GM06990 (cell line): ENCODE measurements around the gene ZDHHC19.
"Not testable (repeated sequence)": the region's sequence is repeated elsewhere in the genome, so short reads cannot be mapped to it uniquely, and the experiment has no call there.

ENCODE experiments used
- DNase-seq: peaks from one replicate; pipeline ENCODE4 v3.0.0-alpha.2; 2011; ENCODE audit not compliant: insufficient read length; ENCODE audit errors: extremely low read depth
- H3K27me3 ChIP-seq: replicated peaks from 2 replicates; pipeline ENCODE4 v1.6.0; 2011; ENCODE audit warnings: low read length; ENCODE audit not compliant: control insufficient read depth, insufficient read depth
- H3K36me3 ChIP-seq: 2 replicates; pipeline ENCODE4 v1.5.1; 2011; ENCODE audit warnings: low read length; ENCODE audit not compliant: control insufficient read depth, insufficient read depth
- H3K4me3 ChIP-seq: replicated peaks from 2 replicates; pipeline ENCODE4 v1.5.1; 2011; ENCODE audit warnings: low read depth, mild to moderate bottlenecking, control low read depth, low read length
- TF ChIP-seq, protein P1 (sequence below): IDR thresholded peaks from 2 replicates; pipeline ENCODE4 v1.5.1; 2011; ENCODE audit warnings: low read length, control low read depth, mild to moderate bottlenecking, inconsistent platforms; ENCODE audit not compliant: insufficient read depth, poor library complexity, severe bottlenecking

Gene ZDHHC19

DNA sequence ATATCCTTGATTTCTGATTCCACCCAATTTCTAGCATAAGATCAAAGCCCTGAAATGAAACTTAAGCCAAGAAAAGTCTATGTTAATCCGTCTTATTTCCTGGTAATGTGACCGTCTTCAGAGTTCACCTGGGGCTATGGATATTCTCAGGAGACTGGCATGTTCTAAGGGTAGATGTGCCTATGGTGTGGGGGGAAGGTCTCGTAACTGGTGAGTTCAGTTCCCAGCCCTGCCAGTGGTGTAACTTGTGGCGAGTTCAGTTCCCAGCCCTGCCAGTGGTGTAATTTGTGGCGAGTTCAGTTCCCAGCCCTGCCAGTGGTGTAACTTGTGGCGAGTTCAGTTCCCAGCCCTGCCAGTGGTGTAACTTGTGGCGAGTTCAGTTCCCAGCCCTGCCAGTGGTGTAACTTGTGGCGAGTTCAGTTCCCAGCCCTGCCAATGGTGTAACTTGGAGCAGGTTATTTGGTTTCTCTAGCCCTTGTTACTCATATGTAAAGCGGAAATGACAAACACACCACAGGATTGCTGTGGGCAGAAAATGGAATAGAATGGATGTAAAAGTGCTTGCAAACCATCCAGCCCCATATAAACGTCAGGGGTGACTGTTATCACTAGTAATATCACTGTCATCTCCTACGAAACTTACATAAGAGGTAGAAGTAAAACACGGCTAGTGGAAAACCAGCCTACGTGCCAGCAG is 35.6 kb upstream of the ZDHHC19 start:
- Histone ChIP-seq H3K27me3 (no peaks in the 10 kb centered on the region), H3K36me3 (peaks cover 11% of the 10 kb centered on the region), H3K4me3 (no peak overlapping the region)
- TF ChIP-seq, protein P1, sequence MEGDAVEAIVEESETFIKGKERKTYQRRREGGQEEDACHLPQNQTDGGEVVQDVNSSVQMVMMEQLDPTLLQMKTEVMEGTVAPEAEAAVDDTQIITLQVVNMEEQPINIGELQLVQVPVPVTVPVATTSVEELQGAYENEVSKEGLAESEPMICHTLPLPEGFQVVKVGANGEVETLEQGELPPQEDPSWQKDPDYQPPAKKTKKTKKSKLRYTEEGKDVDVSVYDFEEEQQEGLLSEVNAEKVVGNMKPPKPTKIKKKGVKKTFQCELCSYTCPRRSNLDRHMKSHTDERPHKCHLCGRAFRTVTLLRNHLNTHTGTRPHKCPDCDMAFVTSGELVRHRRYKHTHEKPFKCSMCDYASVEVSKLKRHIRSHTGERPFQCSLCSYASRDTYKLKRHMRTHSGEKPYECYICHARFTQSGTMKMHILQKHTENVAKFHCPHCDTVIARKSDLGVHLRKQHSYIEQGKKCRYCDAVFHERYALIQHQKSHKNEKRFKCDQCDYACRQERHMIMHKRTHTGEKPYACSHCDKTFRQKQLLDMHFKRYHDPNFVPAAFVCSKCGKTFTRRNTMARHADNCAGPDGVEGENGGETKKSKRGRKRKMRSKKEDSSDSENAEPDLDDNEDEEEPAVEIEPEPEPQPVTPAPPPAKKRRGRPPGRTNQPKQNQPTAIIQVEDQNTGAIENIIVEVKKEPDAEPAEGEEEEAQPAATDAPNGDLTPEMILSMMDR = no peak
- DNase-seq = no peak

DNA sequence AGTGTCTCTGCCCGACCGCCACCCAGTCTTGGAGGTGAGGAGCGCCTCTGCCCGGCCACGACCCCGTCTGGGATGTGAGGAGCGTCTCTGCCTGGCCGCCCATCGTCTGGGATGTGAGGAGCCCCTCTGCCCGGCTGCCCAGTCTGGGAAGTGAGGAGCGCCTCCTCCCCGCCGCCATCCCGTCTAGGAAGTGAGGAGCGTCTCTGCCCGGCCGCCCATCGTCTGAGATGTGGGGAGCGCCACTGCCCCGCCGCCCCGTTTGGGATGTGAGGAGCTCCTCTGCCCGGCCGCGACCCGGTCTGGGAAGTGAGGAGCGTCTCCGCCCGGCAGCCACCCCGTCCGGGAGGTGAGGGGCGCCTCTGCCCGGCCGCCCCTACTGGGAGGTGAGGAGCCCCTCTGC is 33.0 kb upstream of the ZDHHC19 start:
- peaks cover 13% of the 10 kb centered on the region for H3K36me3 ChIP-seq
- not testable (repeated sequence) for DNase-seq, H3K27me3 ChIP-seq, H3K4me3 ChIP-seq

- TF ChIP-seq, protein P1 = no peak
Observed at GRCh38 chr3:196241704-196242103, 30.5 kb upstream of the ZDHHC19 start.

GRCh38 chr3:196240424-196240823 is 29.2 kb upstream of the ZDHHC19 start:
- peaks cover 12% of the 10 kb centered on the region for H3K36me3 ChIP-seq
- TF ChIP-seq, protein P1 = no peak
- no peak for DNase-seq
- no peak overlapping the region for H3K4me3 ChIP-seq
- H3K27me3 ChIP-seq = no peaks in the 10 kb centered on the region

More at GRCh38 chr3:196241704-196242103, 30.5 kb upstream of the ZDHHC19 start:
- Histone ChIP-seq H3K4me3 (no peak overlapping the region), H3K27me3 (no peaks in the 10 kb centered on the region), H3K36me3 (peaks cover 15% of the 10 kb centered on the region)
- DNase-seq = no peak

GRCh38 chr3:196238612-196239560 is 27.7 kb upstream of the ZDHHC19 start:
- peaks cover 12% of the 10 kb centered on the region for H3K36me3 ChIP-seq
- no peak overlapping the region for H3K4me3 ChIP-seq
- H3K27me3 ChIP-seq = no peaks in the 10 kb centered on the region
- DNase-seq = no peak
- TF ChIP-seq, protein P1 = no peak

DNA sequence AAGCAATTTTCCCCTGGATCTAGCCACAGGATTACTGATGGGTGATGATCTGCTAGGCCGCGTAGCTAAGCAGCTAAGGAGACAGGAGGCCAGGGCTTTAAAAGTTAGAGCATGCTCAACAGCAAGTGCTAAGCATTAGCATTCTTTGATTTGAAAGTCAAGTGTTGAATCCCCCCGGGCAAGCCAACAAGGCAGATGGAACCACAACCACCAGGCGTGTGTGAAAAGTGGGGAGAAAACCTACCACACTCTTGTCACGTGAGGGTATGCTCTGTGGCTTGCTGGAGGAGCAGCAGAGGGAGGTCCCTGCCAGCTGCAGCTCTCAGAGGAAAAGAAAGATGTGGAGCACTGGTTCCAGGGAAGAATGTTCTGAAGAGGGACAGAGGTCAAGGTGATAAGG is 26.0 kb upstream of the ZDHHC19 start:
- Histone ChIP-seq H3K27me3 (no peaks in the 10 kb centered on the region), H3K4me3 (no peak overlapping the region), H3K36me3 (peaks cover 10% of the 10 kb centered on the region)
- TF ChIP-seq, protein P1 = no peak
- no peak for DNase-seq
